ENCODE results near the gene MAB21L3.

- TF ChIP-seq CTCF (conservative IDR thresholded peaks at IDR 0.05; ENCODE audit: low read depth, low read length) (no peak), EZH2phosphoT487 (IDR thresholded peaks at IDR 0.05; ENCODE audit: borderline replicate concordance, low read length) (no peak), EZH2 (IDR thresholded peaks at IDR 0.05; ENCODE audit: low read length, unreplicated experiment) (no peak)
These were observed 48.4 kb downstream of the MAB21L3 start for GRCh38 chr1:116159611-116160010.

Data from PC-3 (cell line).